AG09309 (cell line): ENCODE results near the gene PLAGL2.

Experiments
- DNase-seq: peaks from one replicate; pipeline ENCODE4 v3.0.0-alpha.2; 2010; ENCODE audit warnings: low read depth
- H3K4me3 ChIP-seq: 2 replicates; pipeline ENCODE4 v1.5.1; 2011; ENCODE audit warnings: mild to moderate bottlenecking, low read depth, low read length, moderate library complexity; ENCODE audit not compliant: control insufficient read depth
- CTCF ChIP-seq: IDR thresholded peaks from 2 replicates; pipeline ENCODE4 v1.5.1; 2011; ENCODE audit warnings: mild to moderate bottlenecking, low read depth, low read length, inconsistent platforms; ENCODE audit not compliant: insufficient read depth, control insufficient read depth; ENCODE audit errors: missing control alignments

PLAGL2 gene

GRCh38 chr20:32164984-32165735 lies 42.4 kb downstream of the PLAGL2 start:
- H3K4me3 ChIP-seq: no peak overlapping the region
- no peak for TF ChIP-seq CTCF
- no peak for DNase-seq

GRCh38 chr20:32163951-32164350 lies 43.6 kb downstream of the PLAGL2 start:
- DNase-seq: no peak
- no peak for TF ChIP-seq CTCF
- H3K4me3 ChIP-seq: no peak overlapping the region

- TF ChIP-seq CTCF: no peak
- H3K4me3 ChIP-seq: no peak overlapping the region
- no peak for DNase-seq
Measured at GRCh38 chr20:32162351-32162750, 45.2 kb downstream of the PLAGL2 start.

- no peak overlapping the region for H3K4me3 ChIP-seq
- no peak for DNase-seq
- TF ChIP-seq CTCF: no peak
Measured at GRCh38 chr20:32160341-32160740, 47.2 kb downstream of the PLAGL2 start.

- no peak for TF ChIP-seq CTCF
Measured at GRCh38 chr20:32159766-32160221, 47.7 kb downstream of the PLAGL2 start.

GRCh38 chr20:32158943-32159660 lies 48.4 kb downstream of the PLAGL2 start:
- DNase-seq: no peak
- TF ChIP-seq CTCF: no peak
- H3K4me3 ChIP-seq: no peak overlapping the region

More at GRCh38 chr20:32159766-32160221, 47.7 kb downstream of the PLAGL2 start:
- DNase-seq: no peak
- H3K4me3 ChIP-seq: no peak overlapping the region
